RCC 7860 (cell line): ENCODE data around the gene NDP.

Experiments used
- DNase-seq: peaks from one replicate; pipeline ENCODE4 v3.0.0-alpha.2; 2015; ENCODE audit warnings: low spot score
- FAIRE-seq: peaks from 2 replicates; lab custom pipeline; 2012; peaks lifted over from hg19 to GRCh38; lab: Jason Lieb, UNC

NDP gene

GRCh38 chrX:43973249-43974099 lies at the start of gene NDP:
TSS of gene NDP (minus strand) at chrX:43973390. CDS start at chrX:43958645, 14,745 bp downstream.
- DNase-seq (no peak), FAIRE-seq (no peak)

GRCh38 chrX:44022964-44023363 lies 49.8 kb upstream of the NDP start:
- no peak for DNase-seq
- FAIRE-seq: no peak

GRCh38 chrX:44020693-44021092 lies 47.5 kb upstream of the NDP start:
- no peak for FAIRE-seq
- DNase-seq: no peak

- FAIRE-seq (no peak), DNase-seq (no peak)
These were observed 46.7 kb upstream of the NDP start for GRCh38 chrX:44019911-44020310.

- FAIRE-seq (no peak), DNase-seq (no peak)
These were observed 44.5 kb upstream of the NDP start for GRCh38 chrX:44017676-44018075.

GRCh38 chrX:44016906-44017305 lies 43.7 kb upstream of the NDP start:
- DNase-seq: no peak
- no peak for FAIRE-seq

GRCh38 chrX:44012484-44013096 lies 39.4 kb upstream of the NDP start:
- DNase-seq: peak; percentile 96
- peak; percentile 99 for FAIRE-seq

GRCh38 chrX:44011506-44011905 lies 38.3 kb upstream of the NDP start:
- FAIRE-seq (no peak), DNase-seq (no peak)

- FAIRE-seq (peak; percentile 51), DNase-seq (peak; percentile 4)
These were observed 37.4 kb upstream of the NDP start for GRCh38 chrX:44010626-44011025.

- FAIRE-seq: no peak
- DNase-seq: no peak
These were observed 32.9 kb upstream of the NDP start for GRCh38 chrX:44006081-44006480.

GRCh38 chrX:44003975-44004374 lies 30.8 kb upstream of the NDP start:
- no peak for DNase-seq
- no peak for FAIRE-seq

GRCh38 chrX:44002567-44002966 lies 29.4 kb upstream of the NDP start:
- FAIRE-seq (no peak), DNase-seq (no peak)

- DNase-seq (no peak), FAIRE-seq (no peak)
These were observed 25.2 kb upstream of the NDP start for GRCh38 chrX:43998374-43998773.

GRCh38 chrX:43996491-43996890 lies 23.3 kb upstream of the NDP start:
- no peak for DNase-seq
- no peak for FAIRE-seq

GRCh38 chrX:43986083-43986482 lies 12.9 kb upstream of the NDP start:
- FAIRE-seq (no peak), DNase-seq (no peak)

GRCh38 chrX:43985511-43985910 lies 12.3 kb upstream of the NDP start:
- DNase-seq (no peak), FAIRE-seq (no peak)

- FAIRE-seq: no peak
- no peak for DNase-seq
These were observed 5.0 kb upstream of the NDP start for GRCh38 chrX:43978226-43978625.

- DNase-seq: no peak
- FAIRE-seq: no peak
These were observed 3.0 kb upstream of the NDP start for GRCh38 chrX:43976205-43976604.

GRCh38 chrX:43975796-43976195 lies 2.6 kb upstream of the NDP start:
- FAIRE-seq: no peak
- no peak for DNase-seq

GRCh38 chrX:43974741-43975465 lies 1.7 kb upstream of the NDP start:
- no peak for DNase-seq
- no peak for FAIRE-seq

- no peak for FAIRE-seq
- no peak for DNase-seq
These were observed 898 bp upstream of the NDP start for GRCh38 chrX:43974100-43974475.
